Gastroesophageal sphincter (tissue), 4 donors: ENCODE results near the gene CRACR2A. TPM values are rescaled to one million over a fixed set of nuclear protein-coding genes. Genes with fewer than 3 reads are reported as not detected.

Source experiments
- ATAC-seq: fragments of 150-250 bp; one replicate; pipeline ENCODE4 v1.9.1; 2016; ENCODE audit warnings: mild to moderate bottlenecking, moderate library complexity
- H3K27ac ChIP-seq, 4 donors: fragments of 200-600 bp; sonication (generic) in 3 of 4; 1 replicate in 3 of 4; 2 replicates in 1 of 4; pipeline ENCODE4 v1.5.1; 2016 to 2019
- H3K27me3 ChIP-seq: fragments of 200-600 bp; sonication (generic); one replicate; pipeline ENCODE4 v1.5.1; 2019
- H3K36me3 ChIP-seq, 2 donors: fragments of 200-600 bp; sonication (generic); one replicate each; pipeline ENCODE4 v1.5.1; 2019; ENCODE audit warnings: control low read depth in 1 of 2
- H3K4me1 ChIP-seq, 3 donors: fragments of 200-600 bp; sonication (generic); 1 replicate in 2 of 3; 2 replicates in 1 of 3; pipeline ENCODE4 v1.5.1; 2016 to 2019; ENCODE audit warnings: control low read depth in 2 of 3
- H3K4me3 ChIP-seq, 2 donors: fragments of 200-600 bp; sonication (generic); one replicate each; pipeline ENCODE4 v1.5.1; 2019; ENCODE audit warnings: mild to moderate bottlenecking in 1 of 2, moderate library complexity in 1 of 2
- H3K9me3 ChIP-seq, 3 donors: fragments of 200-600 bp; sonication (generic); one replicate each; pipeline ENCODE4 v1.5.1; 2017 to 2019; ENCODE audit warnings: control low read depth in 2 of 3
- CTCF ChIP-seq, 4 experiments: fragments of 200-600 bp in 2 of 4; fragments of 450-650 bp in 2 of 4; sonication (generic) in 1 of 4; IDR thresholded peaks; one replicate each; pipeline ENCODE4 v1.5.1; 2017 to 2019; ENCODE audit warnings: antibody characterized with exemption in 4 of 4, mild to moderate bottlenecking in 2 of 4, moderate library complexity in 2 of 4
- EP300 ChIP-seq: sonication (generic); formaldehyde crosslinking; IDR thresholded peaks from one replicate; pipeline ENCODE4 v1.6.1; 2017; ENCODE audit warnings: antibody characterized with exemption, mild to moderate bottlenecking
- POLR2A ChIP-seq, 2 donors: fragments of 450-650 bp; IDR thresholded peaks; one replicate each; pipeline ENCODE4 v1.6.1; 2017; ENCODE audit warnings: antibody characterized with exemption in 2 of 2, mild to moderate bottlenecking in 2 of 2, moderate library complexity in 1 of 2
- POLR2AphosphoS5 ChIP-seq: sonication (generic); formaldehyde crosslinking; IDR thresholded peaks from one replicate; pipeline ENCODE4 v1.6.1; 2017; ENCODE audit warnings: antibody characterized with exemption
- WGBS, 2 donors: methylation state at CpG; one replicate each; pipeline ENCODE4 v1.1.5; 2018; ENCODE audit warnings: low coverage in 1 of 2; 5-methylcytosine and 5-hydroxymethylcytosine counted together
- total RNA-seq, 4 donors: library from RNA; depleted of rRNA; stranded (reverse); fragments of >200 nt; gene quantifications; one replicate each; pipeline ENCODE4 v1.1.0, GENCODE V29; 2016

Gene CRACR2A
- total RNA-seq, 4 donors from 2014 or later: 2.2 to 5.4 (median 3.0) TPM

DNA sequence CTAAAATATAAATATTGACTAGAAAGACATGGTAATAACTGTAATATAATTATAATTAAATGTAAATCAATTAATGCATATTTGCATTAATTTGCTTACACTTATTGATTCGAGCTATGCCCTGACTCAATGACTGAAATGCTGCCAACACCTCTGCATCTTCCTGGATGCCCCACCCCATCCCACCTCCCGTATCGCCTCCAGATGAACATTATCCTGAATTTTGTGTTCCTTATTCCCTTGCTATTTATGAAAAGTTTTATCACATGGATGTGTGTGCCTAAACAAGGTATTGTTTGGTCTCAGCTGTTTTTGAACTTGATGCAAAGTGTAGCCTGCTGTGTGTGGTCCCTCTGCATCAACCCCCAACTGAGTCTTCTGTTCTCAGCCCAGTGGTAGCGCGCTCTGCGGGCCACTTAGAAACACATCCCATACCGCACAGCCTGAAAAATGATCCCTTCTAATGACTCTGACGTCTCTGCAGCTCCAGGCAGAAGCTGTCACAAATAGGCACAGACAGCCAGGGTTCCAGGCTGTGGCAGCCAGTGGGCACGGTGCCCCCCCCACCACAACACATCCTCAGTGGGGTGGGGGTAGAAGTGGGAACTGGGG, 165.4 kb downstream of the CRACR2A start:
- Histone ChIP-seq H3K4me1 (no peaks in the 10 kb centered on the region), H3K27ac (no peak overlapping the region)

DNA sequence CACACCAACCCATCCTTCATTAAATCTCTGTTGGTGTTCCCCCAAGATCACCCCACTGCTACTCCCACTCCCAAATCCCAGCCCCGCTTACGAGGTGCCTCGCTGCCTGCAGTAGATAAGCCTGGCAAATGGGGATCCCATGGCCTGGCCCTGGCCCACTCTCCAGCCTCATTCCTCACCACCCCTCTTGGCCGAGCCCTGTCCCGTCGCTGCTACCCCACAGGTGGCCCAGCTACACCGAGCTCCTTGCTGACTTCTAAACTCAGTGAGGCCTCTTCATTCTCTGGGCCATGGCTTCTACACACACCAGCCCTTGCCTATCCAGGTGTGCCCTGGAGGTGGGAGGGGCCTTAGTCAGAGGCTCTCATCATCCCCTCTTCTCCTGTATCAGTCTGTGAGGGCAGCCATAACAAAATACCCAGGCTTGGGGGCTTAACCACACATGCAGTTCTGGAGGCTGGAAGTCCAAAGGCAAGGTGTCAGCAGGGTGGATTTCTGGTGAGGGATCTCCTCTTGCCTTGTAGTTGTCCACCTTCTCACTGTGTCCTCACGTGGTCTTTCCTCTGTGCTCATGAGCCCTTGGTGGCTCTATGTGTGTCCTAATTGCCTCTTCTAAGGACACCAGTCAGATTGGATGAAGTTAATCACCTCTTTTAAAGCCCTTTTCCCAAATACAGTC, 169.1 kb downstream of the CRACR2A start:
- Histone ChIP-seq H3K36me3 (no peaks in the 10 kb centered on the region), H3K4me1 (no peaks in the 10 kb centered on the region), H3K4me3 (no peak overlapping the region), H3K27ac (no peak overlapping the region), H3K27me3 (peaks cover 9% of the 10 kb centered on the region), H3K9me3 (peaks cover 0 to 21% (median 0%) of the 10 kb centered on the region in 3 donors)
- no peak for TF ChIP-seq CTCF (IDR thresholded peaks at IDR 0.05)
- TF ChIP-seq POLR2AphosphoS5: no peak
- TF ChIP-seq EP300: no peak
- no peak for TF ChIP-seq POLR2A (IDR thresholded peaks at IDR 0.05)
- no peak for ATAC-seq
- 93 to 95% methylated on average over 7 to 8 of the region's 8 CpGs for WGBS, 2 donors

More for the DNA sequence above, 165.4 kb downstream of the CRACR2A start:
- no peak overlapping the region for H3K4me3 ChIP-seq
- peaks cover 28% of the 10 kb centered on the region for H3K27me3 ChIP-seq
- no peak for ATAC-seq
- WGBS, 2 donors: 61 to 65% methylated on average over 3 to 7 of the region's 9 CpGs
- no peak for TF ChIP-seq EP300
- no peak for TF ChIP-seq POLR2AphosphoS5
- no peak for TF ChIP-seq CTCF (IDR thresholded peaks at IDR 0.05)
- TF ChIP-seq POLR2A (IDR thresholded peaks at IDR 0.05): no peak
- H3K36me3 ChIP-seq: no peaks in the 10 kb centered on the region
- H3K9me3 ChIP-seq: peaks cover 0 to 21% (median 0%) of the 10 kb centered on the region in 3 donors

DNA sequence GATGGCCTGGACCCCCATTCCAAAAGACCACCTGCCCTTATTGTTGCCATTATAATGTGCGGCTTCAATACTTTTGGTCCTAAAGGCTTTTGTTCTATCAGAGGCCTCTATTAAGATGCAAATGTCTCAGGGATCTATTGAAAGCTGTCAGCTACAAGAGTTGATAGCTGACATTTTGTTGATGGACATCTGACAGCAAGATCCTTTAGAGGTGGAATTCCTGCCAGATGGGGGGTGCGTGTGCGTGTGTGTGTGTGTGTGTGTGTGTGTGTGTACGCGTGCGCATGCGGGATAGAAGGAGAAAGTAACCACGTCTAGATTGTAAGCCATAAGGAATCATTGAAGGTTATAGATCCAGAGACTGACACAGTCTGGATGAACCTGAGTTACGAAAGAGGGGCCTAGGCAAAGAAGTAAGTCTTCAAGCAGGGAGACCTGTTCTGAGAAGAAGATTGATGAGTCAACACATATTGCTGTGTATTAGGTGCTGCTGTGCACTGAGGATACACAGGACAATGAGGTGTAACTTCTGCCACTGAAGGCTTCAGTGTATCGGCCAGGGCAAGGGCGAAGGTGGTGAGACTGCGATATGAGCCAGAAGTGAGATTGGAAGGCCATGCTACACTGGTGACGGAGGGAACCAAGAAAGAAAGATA, 172.7 kb downstream of the CRACR2A start:
- TF ChIP-seq EP300: no peak
- TF ChIP-seq POLR2AphosphoS5: no peak
- no peak for TF ChIP-seq POLR2A (IDR thresholded peaks at IDR 0.05)
- TF ChIP-seq CTCF (IDR thresholded peaks at IDR 0.05): no peak
- no peak overlapping the region for H3K27ac ChIP-seq
- no peaks in the 10 kb centered on the region for H3K4me1 ChIP-seq
- H3K27me3 ChIP-seq: peaks cover 18% of the 10 kb centered on the region
- H3K9me3 ChIP-seq: peaks cover 0 to 12% (median 0%) of the 10 kb centered on the region in 3 donors
- H3K36me3 ChIP-seq: no peaks in the 10 kb centered on the region
- 80 to 92% methylated on average over 9 to 11 of the region's 13 CpGs for WGBS, 2 donors
- H3K4me3 ChIP-seq: no peak overlapping the region
- ATAC-seq: no peak

DNA sequence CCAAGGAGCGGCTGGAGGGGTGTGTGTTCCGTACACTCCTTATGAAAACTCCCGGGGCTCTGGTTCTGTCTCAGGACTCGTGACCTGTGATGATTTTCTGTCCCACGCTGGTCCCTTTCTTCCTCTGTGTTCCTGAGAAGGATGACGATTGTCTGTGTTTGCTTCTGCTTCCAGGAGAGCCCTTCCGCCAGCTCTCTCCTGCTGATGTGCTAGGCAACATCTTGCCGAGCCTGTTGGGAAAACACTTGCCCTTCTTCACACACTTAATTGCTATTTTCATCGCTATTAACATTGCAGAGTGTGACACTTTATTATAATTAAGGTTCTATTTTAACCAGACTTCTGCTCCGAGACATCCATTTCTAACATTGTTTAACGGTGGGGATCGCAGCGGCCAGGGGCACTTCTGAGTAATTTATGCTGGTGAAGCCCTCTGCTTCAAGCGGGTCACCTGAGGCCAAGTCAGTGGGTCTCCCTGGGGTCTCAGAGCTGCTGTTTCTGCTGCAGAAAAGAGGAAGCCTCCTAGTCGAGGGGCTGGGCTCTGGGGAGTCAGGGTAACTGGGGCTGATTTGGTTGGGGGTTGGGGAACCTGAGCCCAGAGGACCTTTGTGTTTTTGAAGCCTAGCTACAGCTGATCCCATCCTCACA, 173.3 kb downstream of the CRACR2A start:
- Histone ChIP-seq H3K4me3 (no peak overlapping the region), H3K27me3 (peaks cover 18% of the 10 kb centered on the region), H3K4me1 (no peaks in the 10 kb centered on the region), H3K9me3 (peaks cover 0 to 12% (median 0%) of the 10 kb centered on the region in 3 donors), H3K36me3 (no peaks in the 10 kb centered on the region), H3K27ac (no peak overlapping the region)
- 73 to 77% methylated on average over 6 to 13 of the region's 15 CpGs for WGBS, 2 donors
- no peak for TF ChIP-seq POLR2A (IDR thresholded peaks at IDR 0.05)
- TF ChIP-seq POLR2AphosphoS5: no peak
- TF ChIP-seq CTCF (IDR thresholded peaks at IDR 0.05): no peak
- no peak for TF ChIP-seq EP300
- ATAC-seq: no peak
